ENCODE data around the gene ACOT6.
"Not testable (repeated sequence)": the region's sequence is repeated elsewhere in the genome, so short reads cannot be mapped to it uniquely, and the experiment has no call there.

The ACOT6 gene

GRCh38 chr14:73612339-73613045 lies at the start of gene ACOT6:
TSS of gene ACOT6 (plus strand) at chr14:73612517. CDS start at chr14:73612572, 55 bp downstream.
- in situ Hi-C loops (cut with MboI; ENCODE audit: low sequenced_read_pairs), result no loop called here

- in situ Hi-C loops (cut with MboI; ENCODE audit: low sequenced_read_pairs), result not testable (repeated sequence)
These were observed 49.6 kb upstream of the ACOT6 start for GRCh38 chr14:73562696-73563095.

GRCh38 chr14:73566431-73566830 lies 45.9 kb upstream of the ACOT6 start:
- in situ Hi-C loops (cut with MboI; ENCODE audit: low sequenced_read_pairs), result not testable (repeated sequence)

- in situ Hi-C loops (cut with MboI; ENCODE audit: low sequenced_read_pairs), result not testable (repeated sequence)
These were observed 45.4 kb upstream of the ACOT6 start for GRCh38 chr14:73566935-73567334.

- in situ Hi-C loops (cut with MboI; ENCODE audit: low sequenced_read_pairs), result no loop called here
These were observed 45.0 kb upstream of the ACOT6 start for GRCh38 chr14:73567358-73567757.

- in situ Hi-C loops (cut with MboI; ENCODE audit: low sequenced_read_pairs), result no loop called here
These were observed 44.1 kb upstream of the ACOT6 start for GRCh38 chr14:73567951-73568885.

GRCh38 chr14:73568886-73569184 lies 43.5 kb upstream of the ACOT6 start:
- in situ Hi-C loops (cut with MboI; ENCODE audit: low sequenced_read_pairs), result not testable (repeated sequence)

- in situ Hi-C loops (cut with MboI; ENCODE audit: low sequenced_read_pairs), result not testable (repeated sequence)
These were observed 42.9 kb upstream of the ACOT6 start, which contains the start of gene ACOT2 for GRCh38 chr14:73569185-73569958. TSS of gene ACOT2 (plus strand) at chr14:73569213. CDS start at chr14:73569241, 28 bp downstream.

GRCh38 chr14:73570913-73571312 lies 41.4 kb upstream of the ACOT6 start:
- in situ Hi-C loops (cut with MboI; ENCODE audit: low sequenced_read_pairs), result not testable (repeated sequence)

- in situ Hi-C loops (cut with MboI; ENCODE audit: low sequenced_read_pairs), result not testable (repeated sequence)
These were observed 39.3 kb upstream of the ACOT6 start for GRCh38 chr14:73573034-73573433.

- in situ Hi-C loops (cut with MboI; ENCODE audit: low sequenced_read_pairs), result not testable (repeated sequence)
These were observed 38.6 kb upstream of the ACOT6 start for GRCh38 chr14:73573740-73574139.

GRCh38 chr14:73574251-73574650 lies 38.1 kb upstream of the ACOT6 start:
- in situ Hi-C loops (cut with MboI; ENCODE audit: low sequenced_read_pairs), result not testable (repeated sequence)

- in situ Hi-C loops (cut with MboI; ENCODE audit: low sequenced_read_pairs), result no loop called here
These were observed 35.9 kb upstream of the ACOT6 start for GRCh38 chr14:73576391-73576790.

GRCh38 chr14:73577214-73577613 lies 35.1 kb upstream of the ACOT6 start:
- in situ Hi-C loops (cut with MboI; ENCODE audit: low sequenced_read_pairs), result not testable (repeated sequence)

- in situ Hi-C loops (cut with MboI; ENCODE audit: low sequenced_read_pairs), result not testable (repeated sequence)
These were observed 30.0 kb upstream of the ACOT6 start for GRCh38 chr14:73582102-73582979.

- in situ Hi-C loops (cut with MboI; ENCODE audit: low sequenced_read_pairs), result no loop called here
These were observed 23.6 kb upstream of the ACOT6 start for GRCh38 chr14:73588695-73589094.

- in situ Hi-C loops (cut with MboI; ENCODE audit: low sequenced_read_pairs), result no loop called here
These were observed 23.2 kb upstream of the ACOT6 start for GRCh38 chr14:73589116-73589515.

- in situ Hi-C loops (cut with MboI; ENCODE audit: low sequenced_read_pairs), result not testable (repeated sequence)
These were observed 21.7 kb upstream of the ACOT6 start for GRCh38 chr14:73590673-73591004.

- in situ Hi-C loops (cut with MboI; ENCODE audit: low sequenced_read_pairs), result no loop called here
These were observed 20.4 kb upstream of the ACOT6 start, which contains the start of gene ACOT4 for GRCh38 chr14:73591690-73592449. TSS of gene ACOT4 (plus strand) at chr14:73591873. CDS start at chr14:73591960, 87 bp downstream.
